ENCODE results near the gene FOXK2. TPM values are rescaled to one million over a fixed set of nuclear protein-coding genes. Genes with fewer than 3 reads are reported as not detected.

Gene FOXK2
- total and polyA plus RNA-seq, 2 of the 8 experiments (the other 6 are each of a cell fraction or from before 2014, with no cell fraction given): 34.7 to 64.9 TPM

- TF ChIP-seq ATF3 (IDR thresholded peaks at IDR 0.05; ENCODE audit: insufficient read depth, low read depth, low read length): peak; percentile 97
- TF ChIP-seq TAF1 (IDR thresholded peaks at IDR 0.05; ENCODE audit: low read depth, low read length): 0 out of 2 replicates have a peak, but pooled peaks have one; percentile 44
- TF ChIP-seq SRF (IDR thresholded peaks at IDR 0.05; ENCODE audit: low read depth, low read length): no peak
- TF ChIP-seq RXRA (IDR thresholded peaks at IDR 0.05; ENCODE audit: insufficient read depth, low read depth, low read length): no peak
- no peak for TF ChIP-seq YY1 (IDR thresholded peaks at IDR 0.05; ENCODE audit: low read depth, low read length)
- peak; percentile 41 for TF ChIP-seq NRF1 (IDR thresholded peaks at IDR 0.05; ENCODE audit: low read depth, low read length)
- TF ChIP-seq SUZ12 (IDR thresholded peaks at IDR 0.05; ENCODE audit: low read length): no peak
- no peak for TF ChIP-seq KDM5A (IDR thresholded peaks at IDR 0.05; ENCODE audit: low read length)
- TF ChIP-seq NANOG (IDR thresholded peaks at IDR 0.05; ENCODE audit: insufficient read depth, low read depth, low read length, poor library complexity, severe bottlenecking): no peak
- TF ChIP-seq CHD2 (IDR thresholded peaks at IDR 0.05; ENCODE audit: low read length): 0 out of 2 replicates have a peak, but pooled peaks have one; percentile 15
- no peak for TF ChIP-seq EZH2 (IDR thresholded peaks at IDR 0.05; ENCODE audit: low read depth, low read length, severe bottlenecking)
- no peak for TF ChIP-seq HDAC6 (IDR thresholded peaks at IDR 0.05; ENCODE audit: low read depth, low read length)
- no peak for TF ChIP-seq POU5F1 (IDR thresholded peaks at IDR 0.05; ENCODE audit: low read depth, low read length)
- no peak for TF ChIP-seq CBX5 (IDR thresholded peaks at IDR 0.05; ENCODE audit: low read depth, low read length)
- TF ChIP-seq ATF2 (IDR thresholded peaks at IDR 0.05; ENCODE audit: low read length): no peak
- no peak for TF ChIP-seq BACH1 (IDR thresholded peaks at IDR 0.05; ENCODE audit: low read length)
- peak; percentile 20; the same call in 1 of the 2 replicates for TF ChIP-seq TBP (IDR thresholded peaks at IDR 0.05; ENCODE audit: low read depth, low read length)
- TF ChIP-seq KDM1A (IDR thresholded peaks at IDR 0.05; ENCODE audit: borderline replicate concordance, low read length): no peak
- TF ChIP-seq PHF8 (conservative IDR thresholded peaks at IDR 0.05; ENCODE audit: low read depth, low read length): no peak
- TF ChIP-seq RAD21 (IDR thresholded peaks at IDR 0.05 in 1 of 2, conservative IDR thresholded peaks at IDR 0.05 in 1 of 2; ENCODE audit: low read depth in 2 of 2, low read length in 2 of 2): no peak
Observed at GRCh38 chr17:82496529-82497434, 22.8 kb upstream of the FOXK2 start (continued).
